A375 (cell line): ENCODE results near the gene GDF11. TPM values are rescaled to one million over a fixed set of nuclear protein-coding genes. Genes with fewer than 3 reads are reported as not detected.

ENCODE experiments used
- small RNA-seq: library from RNA; depleted of rRNA; stranded (forward); fragments of <200 nt; gene quantifications from one replicate; pipeline ENCODE3, GENCODE V24; 2014
- total RNA-seq: library from RNA; depleted of rRNA; stranded (reverse); fragments of >200 nt; shearing (Covaris generic); gene quantifications from 2 replicates; pipeline ENCODE4 v1.2.3, GENCODE V29; 2014; rRNA removed

The GDF11 gene
- total RNA-seq = 13.4 and 17.0 TPM in 2 replicates

DNA sequence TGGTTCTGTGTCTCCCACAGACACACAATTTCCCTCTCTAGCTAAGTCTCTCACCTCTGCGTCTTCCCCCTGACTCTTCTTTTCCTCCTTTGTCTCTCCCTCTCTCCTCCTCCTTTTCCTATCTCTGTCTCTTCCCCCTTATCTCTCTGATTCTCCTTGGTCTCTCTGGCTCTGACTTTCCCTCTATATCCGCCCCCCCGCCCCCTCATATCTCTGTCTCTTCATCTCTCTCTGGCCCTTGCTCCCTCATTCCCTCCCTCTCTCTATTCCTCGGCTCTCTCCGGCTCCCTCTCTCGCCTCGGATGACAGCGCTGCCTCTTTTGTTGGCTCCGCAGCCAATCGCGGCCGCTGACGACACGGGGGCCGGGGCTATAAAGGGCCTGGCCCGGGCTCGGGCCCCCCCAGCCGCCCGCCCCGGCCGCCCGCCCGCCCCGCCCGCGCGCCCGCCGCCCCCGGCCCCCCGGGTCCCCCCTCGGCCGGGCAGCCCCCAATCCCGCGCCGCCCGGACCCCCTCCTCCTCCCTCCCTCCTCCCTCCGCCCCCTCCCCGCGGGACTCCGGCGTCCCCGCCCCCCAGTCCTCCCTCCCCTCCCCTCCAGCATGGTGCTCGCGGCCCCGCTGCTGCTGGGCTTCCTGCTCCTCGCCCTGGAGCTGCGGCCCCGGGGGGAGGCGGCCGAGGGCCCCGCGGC lies at the start of gene GDF11:
Gene GDF11 (plus strand): TSS at position 404 of the 687 bp plus-strand sequence. CDS start 195 bp downstream, at position 599.

DNA sequence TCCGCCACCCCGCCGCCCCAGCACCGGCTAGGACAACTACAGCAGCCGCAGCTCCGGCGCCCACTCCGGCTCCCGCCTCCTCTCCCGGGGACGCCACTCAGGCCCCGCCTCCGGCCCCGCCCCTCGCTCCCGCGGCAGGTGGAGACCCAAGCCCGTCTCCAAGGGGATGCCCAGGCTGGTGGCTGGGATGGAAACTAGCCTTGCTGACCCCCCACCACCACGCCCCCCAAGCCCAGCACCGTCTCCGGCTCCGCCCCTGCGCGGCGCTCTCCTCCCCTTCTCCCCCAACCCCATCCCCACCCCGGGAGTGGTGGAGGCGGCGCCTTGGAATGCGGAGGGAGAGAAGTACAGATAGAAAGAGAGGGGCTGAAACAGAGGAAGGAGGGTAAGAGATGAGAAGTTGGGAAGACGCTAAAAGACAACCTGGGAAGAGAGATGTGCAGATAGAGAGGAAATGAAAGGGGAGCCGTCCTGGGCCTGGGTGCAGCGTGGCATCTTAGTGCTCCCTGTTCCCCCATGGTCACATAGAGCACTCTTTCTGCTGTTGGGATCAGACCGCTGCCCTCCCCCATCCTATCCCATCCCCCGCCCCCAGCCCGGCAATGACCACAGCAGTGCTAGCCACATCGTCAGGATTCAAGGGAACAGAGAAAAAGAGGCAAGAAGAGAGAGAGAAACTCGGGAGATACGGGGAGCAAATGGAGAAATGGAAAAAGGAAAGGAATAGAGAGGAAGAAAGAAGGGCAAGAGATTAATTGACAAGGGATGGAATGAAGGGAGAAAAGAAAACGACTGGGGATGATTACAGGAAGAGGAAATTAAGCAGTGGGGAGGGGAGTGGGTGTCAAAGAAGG lies 34.9 kb upstream of the GDF11 start, which contains the start of gene ITGA7:
Gene ITGA7 (minus strand): TSS at position 64 of the 854 bp plus-strand sequence. CDS start 222 bp downstream, outside the sequence.

DNA sequence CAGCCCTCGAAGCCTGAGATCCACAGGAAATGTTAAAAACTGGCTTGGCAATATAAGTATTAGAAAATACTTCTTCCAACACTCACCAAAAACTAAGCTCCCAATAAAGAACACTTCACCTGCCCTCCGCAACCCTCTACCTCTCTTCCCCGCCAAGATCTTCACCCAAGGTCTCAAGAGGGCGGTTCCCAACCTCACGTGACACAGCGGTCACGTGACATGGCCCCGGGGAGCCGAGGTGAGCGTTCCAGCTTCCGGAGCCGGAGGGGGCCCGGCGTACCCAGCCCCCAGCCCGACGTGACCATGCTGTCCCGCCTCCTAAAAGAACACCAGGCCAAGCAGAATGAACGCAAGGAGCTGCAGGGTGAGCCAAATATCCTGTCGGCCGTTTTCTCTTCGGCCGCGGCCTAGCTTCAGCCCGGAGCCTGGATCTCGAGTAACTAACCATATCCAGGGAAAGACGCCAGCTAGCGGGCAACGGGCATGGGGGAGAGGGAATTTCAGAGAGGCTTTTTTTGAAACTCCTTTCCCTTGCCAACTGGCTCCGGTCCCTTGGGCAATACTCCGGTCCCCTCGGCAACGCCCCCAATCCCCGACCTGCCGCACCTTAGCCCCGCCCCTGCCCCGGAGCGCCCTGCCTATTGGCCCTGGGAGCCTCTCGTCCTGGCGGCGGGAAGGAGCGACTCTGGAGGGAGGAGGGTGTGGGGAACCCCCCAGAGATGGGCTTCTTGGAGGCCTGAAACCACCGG lies 26.9 kb upstream of the GDF11 start, which contains the start of gene BLOC1S1:
Gene BLOC1S1 (plus strand): TSS at position 214 of the 749 bp plus-strand sequence. CDS start 6 bp downstream, at position 220.

DNA sequence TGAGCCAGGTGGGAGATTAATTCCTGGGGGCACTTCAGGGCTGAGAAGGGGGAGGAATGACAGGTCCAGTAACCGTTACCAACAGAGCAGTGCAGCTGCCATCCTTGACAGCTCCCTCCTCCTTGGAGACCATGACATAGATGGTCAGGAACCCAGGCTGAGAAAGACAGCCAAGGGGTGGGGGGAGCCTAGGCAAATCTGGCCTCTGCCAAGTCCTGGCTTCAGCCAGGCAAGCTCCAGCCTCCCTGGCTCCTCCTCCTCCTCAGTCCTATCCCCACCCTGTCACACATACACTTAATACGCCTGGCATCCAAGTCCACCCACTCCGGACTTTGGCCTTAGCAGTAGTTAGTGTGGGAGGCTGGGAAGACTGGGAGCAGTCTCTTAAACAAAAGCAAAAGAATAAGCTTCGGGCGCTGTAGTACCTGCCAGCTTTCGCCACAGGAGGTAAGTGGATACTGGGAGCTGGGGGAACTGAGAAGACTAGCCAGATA lies 22.8 kb upstream of the GDF11 start, which contains the start of gene RDH5:
Gene RDH5 (plus strand): TSS at position 323 of the 494 bp plus-strand sequence. CDS start 792 bp downstream, outside the sequence.

DNA sequence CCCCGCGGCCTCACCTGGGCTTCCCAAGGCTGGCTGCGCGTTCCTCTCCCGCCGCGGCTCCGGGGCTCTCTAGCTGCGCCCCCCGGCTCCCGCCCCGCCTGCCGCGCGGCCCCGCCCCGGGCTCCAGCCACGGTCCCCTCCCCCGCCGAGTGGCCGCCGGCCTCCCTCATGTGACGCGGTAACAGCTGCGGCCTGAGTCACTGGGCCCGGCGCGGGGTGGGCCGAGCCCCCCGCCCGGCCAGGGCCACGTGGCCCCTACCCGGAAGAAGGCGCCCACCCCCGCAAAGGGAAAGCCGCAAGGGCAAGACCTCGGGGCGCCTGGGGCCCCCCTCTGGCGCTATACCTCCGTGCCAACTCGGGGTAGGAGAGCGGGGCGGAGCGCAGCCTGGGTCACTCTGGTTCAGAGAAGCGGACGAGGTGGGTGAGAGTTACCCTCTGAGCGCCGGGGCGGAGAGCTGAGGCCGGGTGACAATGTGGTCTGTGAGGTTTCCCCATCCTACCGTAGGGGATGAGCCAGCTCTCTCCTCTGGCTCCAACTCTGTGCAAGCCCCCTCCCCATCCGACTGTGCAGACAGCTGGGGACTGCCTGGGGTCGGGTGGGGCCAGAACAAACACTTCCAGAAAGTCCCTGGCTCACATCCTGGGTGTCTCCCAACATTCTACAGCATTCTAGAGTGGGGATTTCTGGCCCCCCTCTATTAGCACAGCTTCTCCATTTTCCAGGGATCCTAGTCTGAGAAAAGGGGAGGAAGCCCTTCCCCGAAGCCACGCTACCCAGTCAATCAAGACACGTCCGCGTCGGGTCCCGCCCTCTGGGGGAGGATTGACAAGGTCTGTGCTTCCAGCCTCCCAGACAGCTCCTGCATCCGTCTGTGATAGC lies 13.7 kb upstream of the GDF11 start, which contains the start of gene CD63:
Gene CD63 (minus strand): TSS at position 71 of the 880 bp plus-strand sequence. CDS start 668 bp downstream, outside the sequence.

Small RNA genes within 50 kb of the gene (small RNA-seq; reads per million reads assigned to genes)
- gene AC009779.1 = not detected
- gene RF00017 = not detected

Other genes starting within 250 kb of the GDF11 start
- gene OR6C4, start 193.5 kb upstream of the GDF11 start, total RNA-seq = not detected in 2 replicates
- gene OR2AP1, start 170.7 kb upstream of the GDF11 start, total RNA-seq = not detected in 2 replicates
- gene OR10P1, start 106.2 kb upstream of the GDF11 start, total RNA-seq = not detected in 2 replicates
- 6.5 and 6.9 TPM in 2 replicates for gene ITGA7, start 35.2 kb upstream of the GDF11 start, total RNA-seq
- gene BLOC1S1, start 27.1 kb upstream of the GDF11 start, total RNA-seq = 218 and 226 TPM in 2 replicates
- 11.8 and 14.3 TPM in 2 replicates for gene RDH5, start 22.7 kb upstream of the GDF11 start, total RNA-seq
- gene CD63, start 14.1 kb upstream of the GDF11 start, total RNA-seq = 883 and 969 TPM in 2 replicates
- 155 and 176 TPM in 2 replicates for gene SARNP, start 74.6 kb downstream of the GDF11 start, total RNA-seq
- 19.9 and 24.5 TPM in 2 replicates for gene ORMDL2, start 74.9 kb downstream of the GDF11 start, total RNA-seq
- 47.0 and 47.4 TPM in 2 replicates for gene DNAJC14, start 86.5 kb downstream of the GDF11 start, total RNA-seq
- 2.0 and 3.9 TPM in 2 replicates for gene MMP19, start 99.8 kb downstream of the GDF11 start, total RNA-seq
- 42.0 and 55.8 TPM in 2 replicates for gene PYM1, start 184.8 kb downstream of the GDF11 start, total RNA-seq
- 29.5 and 33.4 TPM in 2 replicates for gene DGKA, start 188.0 kb downstream of the GDF11 start, total RNA-seq
- gene PMEL, start 222.9 kb downstream of the GDF11 start, total RNA-seq = 1.0 and 1.5 TPM in 2 replicates
- gene CDK2, start 223.7 kb downstream of the GDF11 start, total RNA-seq = 98.9 and 102 TPM in 2 replicates
- gene RAB5B, start 231.0 kb downstream of the GDF11 start, total RNA-seq = 27.6 and 29.7 TPM in 2 replicates